ENCODE measurements around the gene JAKMIP3.

The JAKMIP3 gene

GRCh38 chr10:132113766-132114365, 48.1 kb downstream of the JAKMIP3 start:
- DNase-seq: no peak

- DNase-seq: no peak
Measured at GRCh38 chr10:132114953-132115520, 49.3 kb downstream of the JAKMIP3 start.
